HepG2 (cell line): ENCODE results near the gene RPS10. TPM values are rescaled to one million over a fixed set of nuclear protein-coding genes. Genes with fewer than 3 reads are reported as not detected.
A peak's percentile ranks its signal among the peaks of the same experiment; 100 is the strongest.

Source experiments
- AKNA ChIP-seq: sonication (generic); formaldehyde crosslinking; IDR thresholded peaks from 2 replicates; pipeline ENCODE4 v1.4.0; 2020; ENCODE audit warnings: missing genetic modification reagents, borderline replicate concordance
- CBFB ChIP-seq: sonication (generic); formaldehyde crosslinking; IDR thresholded peaks from 2 replicates; pipeline ENCODE4 v1.4.0; 2020; ENCODE audit warnings: missing genetic modification reagents
- FOXO1 ChIP-seq: sonication (generic); formaldehyde crosslinking; IDR thresholded peaks from 2 replicates; pipeline ENCODE4 v1.4.0; 2020; ENCODE audit warnings: missing genetic modification reagents
- GATA4 ChIP-seq: sonication (generic); IDR thresholded peaks from 2 replicates; pipeline ENCODE4 v1.6.1; 2016; ENCODE audit warnings: antibody characterized with exemption, low read depth, borderline replicate concordance
- GZF1 ChIP-seq: sonication (generic); formaldehyde crosslinking; IDR thresholded peaks from 2 replicates; pipeline ENCODE4 v1.5.1; 2020; ENCODE audit warnings: mild to moderate bottlenecking, missing genetic modification reagents
- ISL2 ChIP-seq: sonication (generic); formaldehyde crosslinking; IDR thresholded peaks from 2 replicates; pipeline ENCODE4 v1.5.0; 2020; ENCODE audit warnings: missing genetic modification reagents
- JDP2 ChIP-seq: sonication (generic); formaldehyde crosslinking; IDR thresholded peaks from 2 replicates; pipeline ENCODE4 v1.8.1; 2022; ENCODE audit warnings: missing genetic modification reagents, borderline replicate concordance
- PITX1 ChIP-seq: sonication (generic); formaldehyde crosslinking; IDR thresholded peaks from 2 replicates; pipeline ENCODE4 v1.5.1; 2020; ENCODE audit warnings: mild to moderate bottlenecking, missing genetic modification reagents
- REL ChIP-seq: sonication (generic); formaldehyde crosslinking; conservative IDR thresholded peaks from 2 replicates; pipeline ENCODE4 v1.8.0; 2022; ENCODE audit warnings: mild to moderate bottlenecking, missing genetic modification reagents, moderate library complexity
- YEATS4 ChIP-seq: sonication (generic); formaldehyde crosslinking; IDR thresholded peaks from 2 replicates; pipeline ENCODE4 v1.4.0; 2020; ENCODE audit warnings: missing genetic modification reagents, borderline replicate concordance
- ZBTB37 ChIP-seq: sonication (generic); formaldehyde crosslinking; IDR thresholded peaks from 2 replicates; pipeline ENCODE4 v1.4.0; 2020; ENCODE audit warnings: mild to moderate bottlenecking, missing genetic modification reagents
- ZNF280B ChIP-seq: sonication (generic); formaldehyde crosslinking; IDR thresholded peaks from 2 replicates; pipeline ENCODE4 v1.5.0; 2020; ENCODE audit warnings: missing genetic modification reagents, mild to moderate bottlenecking, borderline replicate concordance
- ZNF382 ChIP-seq: sonication (generic); formaldehyde crosslinking; IDR thresholded peaks from 2 replicates; pipeline ENCODE4 v1.5.0; 2020; ENCODE audit warnings: missing genetic modification reagents, mild to moderate bottlenecking, borderline replicate concordance
- ZNF691 ChIP-seq: sonication (generic); formaldehyde crosslinking; IDR thresholded peaks from 2 replicates; pipeline ENCODE4 v1.4.0; 2020; ENCODE audit warnings: missing genetic modification reagents, low read depth, mild to moderate bottlenecking, borderline replicate concordance
- ZNF768 ChIP-seq: sonication (generic); formaldehyde crosslinking; IDR thresholded peaks from 2 replicates; pipeline ENCODE4 v1.4.0; 2020; ENCODE audit warnings: missing genetic modification reagents
- ZNF770 ChIP-seq: sonication (generic); formaldehyde crosslinking; IDR thresholded peaks from 2 replicates; pipeline ENCODE4 v1.5.0; 2020; ENCODE audit warnings: mild to moderate bottlenecking, missing genetic modification reagents
- ZNF839 ChIP-seq: sonication (generic); formaldehyde crosslinking; IDR thresholded peaks from 2 replicates; pipeline ENCODE4 v1.4.0; 2020; ENCODE audit warnings: missing genetic modification reagents, mild to moderate bottlenecking, borderline replicate concordance
- polyA plus RNA-seq, 8 experiments: library from polyadenylated mRNA; depleted of rRNA in 3 of 8; stranded (reverse) in 7 of 8; unstranded in 1 of 8; fragments of >200 nt; fragmentation: Illumina TruSeq in 4 of 8; extraction: Trizol in 4 of 8; gene quantifications; 2 replicates each; pipeline versions ENCODE4 v1.2.1 to v1.2.3, GENCODE V29; 2011 to 2016; ENCODE audit warnings: low read depth in 4 of 8, missing spikeins in 1 of 8, mixed read lengths in 1 of 8; ENCODE audit not compliant: insufficient read depth in 1 of 8
- total RNA-seq, 5 experiments: library from RNA; depleted of rRNA; stranded (reverse); fragments of >200 nt; fragmentation: Illumina TruSeq; extraction: Trizol; gene quantifications; 2 replicates each; pipeline ENCODE4 v1.2.3, GENCODE V29; 2016; ENCODE audit warnings: low read depth in 1 of 5

Gene RPS10
- total and polyA plus RNA-seq, 2 of the 13 experiments (the other 11 are each of a cell fraction or from before 2014, with no cell fraction given) = 2,909 to 4,648 TPM

GRCh38 chr6:34392497-34393190, 33.2 kb downstream of the RPS10 start, which contains the start of gene NUDT3 (continued):
- TF ChIP-seq AKNA (CRISPR knock-in tag) (peak; percentile 22; the same call in 1 of the 2 replicates), ISL2 (CRISPR knock-in tag) (peak; percentile 57; the same call in 1 of the 2 replicates), CBFB (CRISPR knock-in tag) (peak; percentile 82; the same call in 1 of the 2 replicates), ZNF770 (CRISPR knock-in tag) (peak; percentile 74), JDP2 (CRISPR knock-in tag) (no peak), ZNF768 (CRISPR knock-in tag) (peak; percentile 69; the same call in 1 of the 2 replicates), ZNF382 (no peak), ZBTB37 (CRISPR knock-in tag) (no peak), ZNF691 (CRISPR knock-in tag) (0 out of 2 replicates have a peak, but pooled peaks have one; percentile 28), ZNF280B (peak; percentile 70; the same call in 1 of the 2 replicates), YEATS4 (peak; percentile 71), GATA4 (no peak; the same call in 1 of the 2 replicates), GZF1 (CRISPR knock-in tag) (peak; percentile 7; the same call in 1 of the 2 replicates), FOXO1 (CRISPR knock-in tag) (peak; percentile 82), ZNF839 (CRISPR knock-in tag) (no peak), REL (CRISPR knock-in tag) (0 out of 2 replicates have a peak, but pooled peaks have one; percentile 36), PITX1 (CRISPR knock-in tag) (peak; percentile 82; the same call in 1 of the 2 replicates)
